Astrocyte (in vitro differentiated cells and primary cell): Measurements from ENCODE around the gene ARL8B. TPM values are rescaled to one million over a fixed set of nuclear protein-coding genes. Genes with fewer than 3 reads are reported as not detected.

ENCODE experiments used
- DNase-seq: peaks from one replicate; pipeline ENCODE4 v3.0.0-alpha.2; 2010; ENCODE audit warnings: low read depth
- FAIRE-seq: peaks from 2 replicates; lab custom pipeline; 2011; peaks lifted over from hg19 to GRCh38; lab: Jason Lieb, UNC
- H2AFZ ChIP-seq: 2 replicates; pipeline ENCODE4 v1.6.0; 2012; ENCODE audit warnings: low read depth, low read length, inconsistent platforms
- H3K27ac ChIP-seq: 2 replicates; pipeline ENCODE4 v1.5.1; 2011; ENCODE audit warnings: low read depth, low read length, inconsistent platforms
- H3K27me3 ChIP-seq: 2 replicates; pipeline ENCODE4 v1.6.0; 2011; ENCODE audit warnings: low read length, inconsistent platforms; ENCODE audit not compliant: insufficient read depth
- H3K36me3 ChIP-seq: 2 replicates; pipeline ENCODE4 v1.5.1; 2011; ENCODE audit warnings: low read length, inconsistent platforms; ENCODE audit not compliant: insufficient read depth
- H3K4me1 ChIP-seq: 2 replicates; pipeline ENCODE4 v1.5.1; 2011; ENCODE audit warnings: low read length, inconsistent platforms; ENCODE audit not compliant: insufficient read depth
- H3K4me2 ChIP-seq: 2 replicates; pipeline ENCODE4 v1.6.0; 2012; ENCODE audit warnings: low read length, inconsistent platforms
- H3K4me3 ChIP-seq: 2 replicates; pipeline ENCODE4 v1.5.1; 2011; ENCODE audit warnings: low read depth, mild to moderate bottlenecking, low read length, inconsistent platforms; ENCODE audit not compliant: insufficient read depth
- H3K79me2 ChIP-seq: 2 replicates; pipeline ENCODE4 v1.6.0; 2012; ENCODE audit warnings: mild to moderate bottlenecking, low read length, inconsistent platforms; ENCODE audit not compliant: insufficient read depth
- H3K9ac ChIP-seq: 2 replicates; pipeline ENCODE4 v1.6.0; 2012; ENCODE audit warnings: mild to moderate bottlenecking, low read length, inconsistent platforms
- H3K9me3 ChIP-seq: 2 replicates; pipeline ENCODE4 v1.5.1; 2012; ENCODE audit warnings: low read depth, mild to moderate bottlenecking, low read length, inconsistent platforms; ENCODE audit not compliant: insufficient read depth
- H4K20me1 ChIP-seq: 2 replicates; pipeline ENCODE4 v1.6.0; 2012; ENCODE audit warnings: low read length, inconsistent platforms; ENCODE audit not compliant: insufficient read depth
- H3K27ac Mint-ChIP-seq: one replicate; pipeline ENCODE4 v1.8.0; 2021; ENCODE audit warnings: mild to moderate bottlenecking, mixed read lengths; ENCODE audit not compliant: unreplicated experiment
- H3K27me3 Mint-ChIP-seq: one replicate; pipeline ENCODE4 v1.8.0; 2021; ENCODE audit warnings: low read depth, mixed read lengths; ENCODE audit not compliant: unreplicated experiment
- H3K36me3 Mint-ChIP-seq: one replicate; pipeline ENCODE4 v1.8.0; 2021; ENCODE audit warnings: low read depth, mixed read lengths; ENCODE audit not compliant: unreplicated experiment
- H3K4me1 Mint-ChIP-seq: one replicate; pipeline ENCODE4 v1.8.0; 2021; ENCODE audit warnings: low read depth, mixed read lengths; ENCODE audit not compliant: unreplicated experiment
- H3K4me3 Mint-ChIP-seq: one replicate; pipeline ENCODE4 v1.8.0; 2021; ENCODE audit warnings: mild to moderate bottlenecking, moderate library complexity, mixed read lengths; ENCODE audit not compliant: unreplicated experiment
- H3K9me3 Mint-ChIP-seq: one replicate; pipeline ENCODE4 v1.8.0; 2021; ENCODE audit warnings: mild to moderate bottlenecking, mixed read lengths; ENCODE audit not compliant: unreplicated experiment
- EZH2 ChIP-seq: IDR thresholded peaks from 2 replicates; pipeline ENCODE4 v1.6.1; 2012; ENCODE audit warnings: mild to moderate bottlenecking, low read length, inconsistent platforms; ENCODE audit not compliant: insufficient read depth
- total RNA-seq: library from RNA; stranded (reverse); gene quantifications from 2 replicates; pipeline ENCODE4 v1.2.1, GENCODE V29; 2021
- TF ChIP-seq, protein P1 (sequence below): IDR thresholded peaks from 2 replicates; pipeline ENCODE4 v1.5.1; 2011; ENCODE audit warnings: low read depth, mild to moderate bottlenecking, inconsistent platforms, low read length, moderate library complexity; ENCODE audit not compliant: insufficient read depth

The ARL8B gene
- total RNA-seq, 1 donor from 2014 or later, result 64.1 TPM

DNA sequence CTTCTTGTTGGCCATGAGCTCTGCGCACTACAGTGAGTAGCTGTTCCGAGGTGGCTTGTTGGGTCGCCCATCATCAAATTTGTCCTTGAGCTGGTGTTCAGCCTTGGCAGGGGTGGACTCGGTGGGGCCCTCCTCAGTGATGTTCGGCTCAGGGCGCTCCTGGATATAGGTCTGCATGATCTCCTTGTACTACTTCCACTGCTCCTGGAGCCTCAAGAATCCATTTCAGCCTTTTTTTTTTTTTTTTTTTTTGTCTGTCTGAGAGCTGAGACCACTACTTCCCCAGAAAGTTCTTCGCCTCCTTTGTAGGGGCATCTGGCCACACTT lies 39.3 kb upstream of the ARL8B start:
- H3K27ac Mint-ChIP-seq, result no peak overlapping the region
- H3K9ac ChIP-seq, result no peak overlapping the region
- H3K9me3 ChIP-seq, result no peaks in the 10 kb centered on the region
- no peaks in the 10 kb centered on the region for H3K4me1 ChIP-seq
- no peaks in the 10 kb centered on the region for H3K79me2 ChIP-seq
- no peaks in the 10 kb centered on the region for H3K36me3 Mint-ChIP-seq
- DNase-seq (no peak), FAIRE-seq (no peak)
- H3K27me3 Mint-ChIP-seq, result peaks cover 19% of the 10 kb centered on the region
- H3K4me3 Mint-ChIP-seq, result no peak overlapping the region
- H4K20me1 ChIP-seq, result no peaks in the 10 kb centered on the region
- no peak overlapping the region for H3K27ac ChIP-seq
- H2AFZ ChIP-seq, result no peak overlapping the region
- no peak for TF ChIP-seq EZH2
- TF ChIP-seq, protein P1, sequence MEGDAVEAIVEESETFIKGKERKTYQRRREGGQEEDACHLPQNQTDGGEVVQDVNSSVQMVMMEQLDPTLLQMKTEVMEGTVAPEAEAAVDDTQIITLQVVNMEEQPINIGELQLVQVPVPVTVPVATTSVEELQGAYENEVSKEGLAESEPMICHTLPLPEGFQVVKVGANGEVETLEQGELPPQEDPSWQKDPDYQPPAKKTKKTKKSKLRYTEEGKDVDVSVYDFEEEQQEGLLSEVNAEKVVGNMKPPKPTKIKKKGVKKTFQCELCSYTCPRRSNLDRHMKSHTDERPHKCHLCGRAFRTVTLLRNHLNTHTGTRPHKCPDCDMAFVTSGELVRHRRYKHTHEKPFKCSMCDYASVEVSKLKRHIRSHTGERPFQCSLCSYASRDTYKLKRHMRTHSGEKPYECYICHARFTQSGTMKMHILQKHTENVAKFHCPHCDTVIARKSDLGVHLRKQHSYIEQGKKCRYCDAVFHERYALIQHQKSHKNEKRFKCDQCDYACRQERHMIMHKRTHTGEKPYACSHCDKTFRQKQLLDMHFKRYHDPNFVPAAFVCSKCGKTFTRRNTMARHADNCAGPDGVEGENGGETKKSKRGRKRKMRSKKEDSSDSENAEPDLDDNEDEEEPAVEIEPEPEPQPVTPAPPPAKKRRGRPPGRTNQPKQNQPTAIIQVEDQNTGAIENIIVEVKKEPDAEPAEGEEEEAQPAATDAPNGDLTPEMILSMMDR, result no peak
- no peak overlapping the region for H3K4me3 ChIP-seq
- no peaks in the 10 kb centered on the region for H3K9me3 Mint-ChIP-seq
- no peaks in the 10 kb centered on the region for H3K4me1 Mint-ChIP-seq
- no peaks in the 10 kb centered on the region for H3K36me3 ChIP-seq
- H3K4me2 ChIP-seq, result no peak overlapping the region
- no peaks in the 10 kb centered on the region for H3K27me3 ChIP-seq

- H3K4me1 Mint-ChIP-seq, result no peaks in the 10 kb centered on the region
These were observed 37.9 kb upstream of the ARL8B start for GRCh38 chr3:5084224-5084623.

GRCh38 chr3:5086708-5087107 lies 35.4 kb upstream of the ARL8B start:
- Mint-ChIP-seq H3K4me3 (no peak overlapping the region), H3K36me3 (no peaks in the 10 kb centered on the region), H3K27me3 (peaks cover 18% of the 10 kb centered on the region), H3K9me3 (no peaks in the 10 kb centered on the region), H3K27ac (no peak overlapping the region), H3K4me1 (no peaks in the 10 kb centered on the region)
- Histone ChIP-seq H3K4me2 (no peak overlapping the region), H3K36me3 (no peaks in the 10 kb centered on the region), H3K4me3 (no peak overlapping the region), H3K27me3 (peaks cover 3% of the 10 kb centered on the region), H3K79me2 (no peaks in the 10 kb centered on the region), H3K27ac (no peak overlapping the region), H3K9me3 (no peaks in the 10 kb centered on the region), H3K9ac (no peak overlapping the region), H4K20me1 (no peaks in the 10 kb centered on the region), H3K4me1 (no peaks in the 10 kb centered on the region), H2AFZ (no peak overlapping the region)
- no peak for TF ChIP-seq EZH2
- TF ChIP-seq, protein P1, result no peak
- FAIRE-seq (no peak), DNase-seq (no peak)

More at GRCh38 chr3:5084224-5084623, 37.9 kb upstream of the ARL8B start:
- no peak overlapping the region for H3K4me3 ChIP-seq
- H3K4me1 ChIP-seq, result no peaks in the 10 kb centered on the region
- no peaks in the 10 kb centered on the region for H3K36me3 Mint-ChIP-seq
- no peaks in the 10 kb centered on the region for H3K9me3 Mint-ChIP-seq
- H3K27ac ChIP-seq, result no peak overlapping the region
- no peaks in the 10 kb centered on the region for H3K27me3 ChIP-seq
- no peak overlapping the region for H3K9ac ChIP-seq
- no peak overlapping the region for H3K27ac Mint-ChIP-seq
- H3K36me3 ChIP-seq, result no peaks in the 10 kb centered on the region
- H3K4me2 ChIP-seq, result no peak overlapping the region
- TF ChIP-seq EZH2, result no peak
- TF ChIP-seq, protein P1, result no peak
- no peaks in the 10 kb centered on the region for H3K79me2 ChIP-seq
- H4K20me1 ChIP-seq, result no peaks in the 10 kb centered on the region
- H2AFZ ChIP-seq, result no peak overlapping the region
- DNase-seq (no peak), FAIRE-seq (no peak)
- no peaks in the 10 kb centered on the region for H3K9me3 ChIP-seq
- H3K4me3 Mint-ChIP-seq, result no peak overlapping the region
- H3K27me3 Mint-ChIP-seq, result peaks cover 19% of the 10 kb centered on the region
